Measurements from ENCODE around the gene MRTO4. TPM values are rescaled to one million over a fixed set of nuclear protein-coding genes. Genes with fewer than 3 reads are reported as not detected.
"Not testable (repeated sequence)": the region's sequence is repeated elsewhere in the genome, so short reads cannot be mapped to it uniquely, and the experiment has no call there.

Gene MRTO4
- polyA plus RNA-seq, 10 donors, result 20.8 to 31.3 (median 26.3) TPM

DNA sequence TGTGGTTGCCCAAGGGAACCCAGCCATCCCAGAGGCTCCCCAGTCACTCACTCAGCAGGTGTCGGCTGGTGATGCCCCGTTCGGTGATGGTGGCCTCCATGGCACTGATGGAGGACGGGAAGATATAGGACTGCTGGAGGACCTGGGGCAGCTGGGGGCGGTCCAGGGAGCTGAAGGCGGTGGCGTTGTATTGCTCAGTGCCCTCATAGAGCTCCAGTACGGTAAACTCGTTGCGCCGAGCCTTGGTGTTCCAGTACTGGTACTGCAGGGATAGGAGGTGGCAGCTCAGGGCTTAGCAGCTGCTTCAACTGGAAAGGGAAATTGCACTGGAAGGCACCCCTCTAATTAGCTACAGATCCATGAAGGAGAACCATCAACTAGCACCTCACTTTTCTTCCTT, 29.0 kb upstream of the MRTO4 start:
- DNase-seq, result no peak

DNA sequence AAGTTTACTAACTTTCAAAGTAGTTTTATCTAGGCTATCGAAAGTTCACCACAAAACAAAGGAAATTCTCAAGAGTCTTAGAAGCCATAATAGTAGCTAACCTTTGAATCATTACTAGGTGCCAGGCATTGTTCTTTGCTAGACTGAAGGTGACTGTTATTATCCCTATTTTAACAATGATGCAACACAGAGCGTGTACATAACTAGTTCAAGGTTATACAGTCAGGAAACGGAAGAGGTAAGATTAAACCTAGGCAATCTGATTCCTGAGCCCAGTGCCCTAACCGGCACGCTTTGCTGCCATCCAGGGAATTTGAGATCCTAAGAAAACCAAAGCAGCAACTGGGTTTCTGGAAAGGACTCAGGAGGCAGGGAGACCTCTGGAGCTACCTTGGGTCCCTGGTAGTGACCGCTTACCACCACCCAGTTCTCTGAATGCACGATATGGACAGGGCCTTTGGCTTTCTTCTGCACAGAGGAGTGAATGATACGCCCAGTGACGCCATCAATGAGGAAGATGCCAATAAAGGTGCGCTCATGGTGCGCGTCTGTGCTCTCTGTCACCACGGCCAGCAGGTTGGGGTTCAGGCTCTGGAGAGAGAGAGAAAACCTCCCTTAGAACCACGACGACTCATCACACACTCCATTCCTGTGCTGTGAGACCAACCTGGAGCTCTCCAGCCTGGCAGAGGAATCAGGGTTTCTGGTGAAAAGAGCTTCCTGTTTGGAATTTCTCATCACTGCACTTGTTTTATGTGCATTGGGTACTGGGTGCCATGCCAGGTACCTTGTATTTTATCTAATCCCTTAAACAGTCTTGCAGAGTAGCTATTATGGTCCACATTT, 28.4 kb upstream of the MRTO4 start:
- no peak for DNase-seq

DNA sequence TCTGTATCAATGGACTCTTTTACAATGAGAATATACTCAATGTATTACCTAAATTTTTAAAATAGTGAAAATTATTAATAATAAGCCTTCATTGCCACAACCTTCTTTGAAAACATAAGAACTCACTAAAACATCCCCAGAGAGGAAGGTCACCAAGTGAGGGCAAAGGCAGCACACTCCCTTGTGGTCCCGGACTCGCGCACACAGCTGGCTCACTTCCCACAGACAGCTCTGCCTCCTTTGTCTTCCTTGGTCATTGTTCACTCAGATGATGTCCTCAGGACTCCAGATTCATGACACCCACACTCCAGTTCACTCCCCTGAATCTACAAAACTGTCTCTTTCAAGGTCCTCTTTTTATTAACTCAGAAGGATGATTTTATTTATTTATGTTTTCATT, 22.4 kb upstream of the MRTO4 start:
- no peak for DNase-seq

DNA sequence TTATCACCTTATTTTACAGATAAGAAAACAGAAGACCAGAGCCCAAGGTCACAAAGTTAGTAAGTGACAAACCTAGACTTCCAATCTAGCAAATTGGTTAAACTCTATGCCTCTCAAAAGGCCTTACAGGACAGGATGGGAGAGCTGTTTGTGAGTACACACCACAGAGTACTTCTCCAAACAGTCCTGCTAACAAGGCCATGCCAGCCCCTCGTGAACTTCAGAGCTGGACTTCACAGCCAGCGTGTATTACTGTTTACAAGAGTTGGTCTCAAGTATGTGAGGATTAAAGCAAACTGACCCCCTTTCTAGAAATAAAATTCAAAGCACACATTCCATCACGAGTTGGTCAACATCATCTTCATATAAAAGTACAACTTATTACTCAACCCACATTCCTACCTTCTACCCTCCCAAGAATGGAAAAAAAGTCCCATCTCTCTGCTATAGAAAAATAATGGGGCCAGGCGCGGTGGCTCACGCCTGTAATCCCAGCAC, 21.7 kb upstream of the MRTO4 start:
- DNase-seq, result no peak

DNA sequence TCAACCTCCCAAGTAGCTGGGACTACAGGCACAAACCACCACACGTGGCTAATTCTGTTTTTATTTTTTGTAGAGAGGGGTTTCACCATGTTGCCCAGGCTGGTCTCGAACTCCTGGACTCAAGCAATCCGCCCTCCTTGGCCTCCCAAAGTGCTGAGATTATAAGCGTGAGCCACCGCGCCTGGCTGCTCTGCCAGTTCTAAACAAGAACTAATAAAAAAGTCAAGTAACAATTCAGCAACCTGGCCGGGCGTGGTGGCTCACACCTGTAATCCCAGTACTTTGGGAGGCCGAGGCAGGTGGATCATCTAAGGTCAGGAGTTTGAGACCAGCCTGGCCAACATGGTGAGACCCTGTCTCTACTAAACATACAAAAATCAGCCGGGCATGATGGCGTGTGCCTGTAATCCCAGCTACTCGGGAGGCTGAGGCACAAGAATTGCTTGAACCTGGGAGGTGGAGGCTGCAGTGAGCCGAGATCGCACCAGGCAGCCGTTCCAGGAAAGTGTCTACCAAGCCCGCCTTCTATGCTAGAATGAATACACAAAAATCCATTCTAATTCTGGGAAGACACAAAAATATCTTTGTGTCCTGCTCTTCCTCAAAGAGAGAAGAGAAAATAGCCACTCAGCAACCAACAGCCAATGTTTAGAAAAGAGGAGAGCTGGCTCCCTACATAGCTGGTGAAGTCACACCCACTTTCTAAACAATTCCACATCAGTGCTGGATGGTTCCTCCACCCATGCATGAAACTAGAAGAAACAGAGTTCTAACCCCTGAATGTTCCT, 19.7 kb upstream of the MRTO4 start:
- DNase-seq, result not testable (repeated sequence)

DNA sequence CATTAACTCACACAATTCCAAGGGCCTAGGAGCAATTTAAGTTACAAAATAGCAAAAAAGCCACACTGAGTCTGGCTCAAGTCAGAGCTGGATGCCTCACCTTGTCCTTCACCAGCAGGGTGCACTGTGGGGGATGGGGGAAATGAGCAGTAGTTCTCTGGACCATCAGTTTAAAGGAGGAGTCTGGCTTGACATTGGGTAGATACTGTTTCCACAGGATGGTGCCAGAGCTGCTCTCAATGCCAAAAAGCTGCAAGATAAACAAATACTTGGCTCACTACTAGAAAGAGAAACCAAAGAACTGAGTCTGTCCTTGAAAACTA, 19.1 kb upstream of the MRTO4 start:
- no peak for DNase-seq

DNA sequence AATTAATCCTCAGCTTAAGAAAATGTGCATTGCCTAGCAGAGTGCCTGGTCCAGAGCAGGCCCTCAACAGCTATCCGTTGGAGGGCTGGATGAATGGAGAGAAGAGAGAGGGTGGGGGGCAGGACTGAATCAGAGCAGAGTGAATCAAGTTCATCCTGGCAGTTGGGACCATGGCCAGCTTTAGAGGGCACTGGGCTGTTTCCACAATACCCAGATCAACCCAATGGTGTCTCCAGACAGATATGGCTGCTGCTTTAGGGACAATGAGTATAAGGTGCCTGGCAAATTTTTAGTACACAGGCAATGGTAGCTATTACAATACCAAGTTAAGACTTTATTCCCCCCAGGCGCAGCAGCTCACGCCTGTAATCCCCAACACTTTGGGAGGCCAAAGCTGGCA, 17.4 kb upstream of the MRTO4 start:
- no peak for DNase-seq

DNA sequence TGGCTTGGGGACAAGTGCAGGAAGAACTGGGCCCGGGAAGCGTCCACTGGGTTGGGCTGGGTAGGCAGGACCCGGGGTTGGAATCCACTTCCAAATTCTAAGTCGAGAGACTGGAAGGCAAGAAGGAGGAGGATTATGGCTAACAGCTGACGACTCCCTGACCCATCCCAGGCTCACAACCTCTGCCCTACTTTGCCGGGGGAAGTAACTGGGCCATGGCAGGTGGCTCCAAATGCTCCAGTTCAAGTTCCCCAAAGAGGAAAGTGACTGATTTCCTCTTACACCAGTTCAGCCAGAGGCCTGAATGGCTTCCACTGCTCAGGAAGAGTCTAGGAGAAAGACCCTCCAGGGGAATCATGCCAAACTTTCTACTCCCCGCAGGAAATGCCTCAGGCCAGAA, 11.7 kb upstream of the MRTO4 start:
- DNase-seq, result no peak

DNA sequence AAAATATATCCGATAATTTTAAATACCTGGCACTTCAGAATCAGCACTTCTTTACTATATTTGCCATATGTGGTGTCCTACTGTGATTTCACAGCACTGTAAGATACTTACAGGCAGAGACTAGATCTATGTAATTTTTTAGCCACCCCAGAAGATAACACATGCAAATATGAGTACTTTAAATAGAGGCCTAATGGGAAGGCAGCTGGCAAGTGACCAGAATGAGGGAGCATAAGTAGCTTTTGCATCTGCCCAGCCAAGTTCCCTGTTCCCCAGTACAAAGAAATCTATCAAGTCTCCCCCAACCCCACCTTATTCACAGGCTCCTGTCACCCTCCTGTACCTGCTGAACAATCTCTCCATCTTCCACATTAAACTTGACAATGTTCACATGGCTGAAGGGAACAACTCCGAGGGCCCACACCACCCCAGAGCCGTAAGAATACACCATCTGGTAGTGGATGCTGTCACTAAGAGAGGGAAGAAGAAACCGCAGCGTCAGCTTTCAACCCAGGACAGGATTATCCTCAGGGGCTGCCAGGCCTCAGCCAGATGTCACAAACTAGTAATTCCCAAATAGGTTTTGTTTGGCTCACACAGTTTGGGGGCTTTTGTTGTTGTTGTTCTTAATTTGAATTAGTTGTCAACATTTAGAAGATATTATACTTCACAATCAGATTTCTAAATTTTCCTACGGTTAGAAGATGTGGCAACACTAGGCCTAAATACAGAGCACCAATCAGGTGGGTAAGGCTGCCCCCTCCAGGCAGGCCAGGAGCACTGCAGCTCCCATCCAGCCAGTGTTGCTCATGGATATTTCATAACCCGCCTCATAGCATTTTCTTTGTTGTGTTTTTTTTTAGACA, 10.7 kb upstream of the MRTO4 start:
- DNase-seq, result peak; percentile 17 to 61 (median 37)

DNA sequence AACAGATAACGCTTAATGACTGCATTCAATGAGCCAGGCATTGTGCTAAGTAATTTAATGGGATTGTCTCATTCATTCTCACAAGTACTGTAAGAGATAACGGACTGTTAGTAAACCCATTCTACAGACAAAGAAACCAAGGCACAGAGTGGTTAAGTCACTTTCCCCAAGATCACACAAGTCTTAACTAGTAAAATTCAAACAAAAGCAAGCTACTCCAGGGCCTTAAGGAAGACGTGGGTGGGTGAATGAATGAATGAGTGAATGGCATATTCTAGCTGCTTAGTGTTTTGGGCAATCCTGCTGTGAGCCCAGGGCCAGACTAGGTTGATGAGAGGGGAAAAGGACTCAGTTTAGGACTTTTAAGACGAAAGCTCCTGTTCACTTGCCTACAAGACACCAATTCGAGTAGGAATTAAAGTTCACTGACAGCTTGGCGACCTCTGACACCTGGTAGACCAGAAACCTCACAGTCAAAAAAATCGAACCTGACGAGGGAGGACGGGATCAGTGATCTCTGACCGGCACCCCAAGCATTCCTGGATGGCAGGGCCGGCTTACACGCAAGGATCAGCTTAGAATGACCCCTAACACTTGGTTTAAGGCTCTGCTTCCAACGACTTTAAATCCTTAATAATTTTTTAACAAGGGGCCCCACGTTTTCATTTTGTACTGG, 838 bp upstream of the MRTO4 start:
- DNase-seq, result no peak

DNA sequence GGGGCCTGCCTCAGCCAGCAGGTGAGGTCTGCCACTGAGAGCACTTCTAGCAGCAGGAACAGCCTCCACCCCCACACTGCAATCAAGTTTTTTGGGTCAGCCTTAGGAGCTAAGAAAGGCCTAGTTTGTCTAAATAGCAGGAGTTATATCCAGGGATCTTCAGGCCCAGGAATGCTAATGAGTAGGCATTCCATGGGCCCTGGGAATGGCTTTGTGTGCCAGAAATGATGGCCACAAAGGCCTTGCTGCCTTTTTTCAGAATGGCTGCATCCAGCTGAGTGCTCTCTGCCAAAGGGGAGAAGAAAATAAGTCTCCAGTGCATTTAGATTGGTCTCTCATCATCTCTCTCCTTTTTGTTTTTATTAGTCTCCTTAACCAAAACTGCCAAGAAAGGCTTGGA, 2.8 kb downstream of the MRTO4 start:
- no peak for DNase-seq

DNA sequence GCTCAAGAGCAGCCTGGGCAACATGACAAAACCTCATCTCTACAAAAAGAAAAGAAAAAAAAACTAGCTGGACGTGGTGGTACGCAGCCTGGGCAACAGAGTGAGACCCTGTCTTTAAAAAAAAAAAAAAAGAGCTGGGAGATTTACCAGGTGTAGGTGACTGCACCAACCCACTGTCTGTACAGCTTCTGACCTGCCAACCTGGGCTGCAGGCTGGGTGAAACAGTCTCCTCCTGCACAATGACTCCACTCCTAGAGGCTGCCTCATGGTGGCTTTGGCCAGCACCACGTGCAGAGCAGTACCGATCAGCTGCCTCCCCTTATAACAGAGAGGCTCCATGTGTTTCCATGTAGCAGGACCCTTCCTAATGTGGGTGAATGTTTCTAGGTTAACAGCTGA, 3.7 kb downstream of the MRTO4 start:
- DNase-seq, result no peak

DNA sequence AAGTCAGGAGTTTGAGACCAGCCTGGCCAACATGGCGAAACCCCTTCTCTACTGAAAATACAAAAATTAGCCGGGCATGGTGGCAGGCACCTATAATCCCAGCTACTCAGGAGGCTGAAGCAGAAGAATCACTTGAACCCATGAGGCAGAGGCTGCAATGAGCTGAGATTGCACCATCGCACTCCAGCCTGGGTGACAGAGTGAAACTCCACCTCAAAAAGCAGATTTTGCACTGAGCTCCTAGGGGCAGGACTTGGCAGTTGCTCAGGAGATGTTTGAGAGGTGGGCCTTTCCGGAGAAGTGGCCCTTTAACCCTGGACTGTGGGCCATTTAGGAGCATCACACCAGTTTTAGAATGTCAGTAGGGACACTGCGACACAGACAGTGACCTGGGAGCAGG, 4.7 kb downstream of the MRTO4 start:
- not testable (repeated sequence) for DNase-seq

DNA sequence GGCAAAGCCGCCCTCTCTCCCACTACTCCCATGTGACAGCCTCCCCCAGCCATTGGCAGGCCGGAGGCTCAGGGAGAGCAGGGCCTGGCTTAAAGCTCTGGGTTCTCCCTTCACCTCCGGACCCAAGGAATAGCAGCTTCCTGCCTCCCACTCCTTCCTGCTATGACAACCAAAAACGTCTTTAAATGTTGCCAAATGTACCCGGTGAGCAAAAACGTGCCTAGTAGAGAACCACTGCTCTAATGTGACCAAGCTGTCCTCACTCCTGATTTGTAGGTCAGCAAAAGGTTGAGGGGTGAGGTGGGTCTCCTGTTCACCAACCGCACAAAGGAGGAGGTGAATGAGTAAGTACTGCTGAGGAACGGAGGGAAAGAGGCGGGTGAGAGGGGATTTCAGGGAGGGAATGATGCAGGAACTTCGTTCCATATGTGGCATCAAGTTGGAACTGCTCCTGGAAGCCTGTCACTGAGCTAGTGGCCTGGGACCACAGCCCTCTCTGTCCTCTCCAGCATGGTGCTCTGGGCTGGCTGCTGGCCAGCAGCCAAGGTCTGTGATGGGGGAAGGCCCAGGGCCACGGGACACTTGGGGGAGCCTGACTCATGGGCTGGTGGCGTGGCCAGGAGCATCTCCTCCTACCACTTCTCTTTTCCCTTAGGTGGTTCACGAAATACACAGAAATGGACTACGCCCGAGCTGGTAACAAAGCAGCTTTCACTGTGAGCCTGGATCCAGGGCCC, 5.7 kb downstream of the MRTO4 start:
- no peak for DNase-seq

DNA sequence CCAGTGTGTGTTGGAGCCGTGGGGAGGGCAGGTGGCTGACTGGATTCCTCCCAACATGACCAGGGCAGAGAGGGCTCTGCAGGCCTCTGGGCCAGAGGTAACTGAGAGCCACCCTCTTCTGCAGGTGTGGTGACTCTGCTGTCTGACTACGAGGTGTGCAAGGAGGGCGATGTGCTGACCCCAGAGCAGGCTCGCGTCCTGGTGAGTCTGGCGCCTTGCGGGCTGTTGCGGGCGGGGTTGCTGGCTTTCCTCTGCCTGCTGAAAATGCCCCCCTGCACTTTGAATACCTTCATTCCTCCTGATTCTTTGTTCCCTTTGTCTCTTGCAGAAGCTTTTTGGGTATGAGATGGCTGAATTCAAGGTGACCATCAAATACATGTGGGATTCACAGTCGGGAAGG, 6.7 kb downstream of the MRTO4 start:
- no peak for DNase-seq

DNA sequence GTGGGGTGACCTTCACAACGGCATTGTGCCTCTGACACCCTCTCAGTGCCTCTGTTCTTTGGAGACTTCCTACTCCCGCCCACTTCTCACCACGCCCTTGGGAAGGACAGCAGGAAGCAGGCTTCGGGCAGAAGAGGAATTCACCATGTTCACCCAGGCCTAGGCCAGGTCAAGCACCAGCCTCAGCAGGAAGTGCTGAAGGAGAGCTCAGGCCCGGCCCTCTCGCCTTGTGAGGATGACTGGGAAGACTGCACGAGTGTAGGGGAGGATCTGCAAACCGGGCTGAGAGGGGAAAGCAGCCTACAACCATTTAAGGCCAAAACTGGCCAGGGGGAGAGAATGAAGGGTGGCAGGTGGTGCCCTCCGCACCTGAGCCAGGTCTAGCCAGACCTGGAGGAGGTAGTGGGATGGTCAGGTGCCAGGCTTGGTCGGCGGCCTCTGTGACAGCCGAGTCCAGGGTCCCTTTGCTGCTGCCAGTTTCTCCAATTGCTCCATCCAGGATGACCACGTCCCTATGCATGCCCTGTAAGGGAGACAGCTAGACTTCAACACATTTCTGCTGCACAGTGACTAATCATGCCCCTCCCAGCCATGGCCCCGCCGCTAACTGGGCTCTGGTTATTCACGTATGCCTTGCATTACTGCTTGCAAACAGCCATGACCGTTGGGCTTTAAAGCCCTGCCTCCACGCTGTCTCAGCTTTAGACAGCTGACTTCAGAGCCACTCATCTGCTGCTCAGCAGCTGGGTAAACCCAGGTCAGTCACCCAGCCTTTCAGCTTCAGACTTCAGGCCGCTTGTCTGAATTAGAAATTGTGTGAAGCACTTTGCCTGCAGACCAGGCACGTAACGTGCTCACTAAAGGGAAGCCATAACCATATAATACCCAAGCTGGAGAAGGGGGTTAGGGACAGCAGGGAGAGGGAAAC, 8.9 kb downstream of the MRTO4 start:
- peak; percentile 23 to 73 (median 49) for DNase-seq

DNA sequence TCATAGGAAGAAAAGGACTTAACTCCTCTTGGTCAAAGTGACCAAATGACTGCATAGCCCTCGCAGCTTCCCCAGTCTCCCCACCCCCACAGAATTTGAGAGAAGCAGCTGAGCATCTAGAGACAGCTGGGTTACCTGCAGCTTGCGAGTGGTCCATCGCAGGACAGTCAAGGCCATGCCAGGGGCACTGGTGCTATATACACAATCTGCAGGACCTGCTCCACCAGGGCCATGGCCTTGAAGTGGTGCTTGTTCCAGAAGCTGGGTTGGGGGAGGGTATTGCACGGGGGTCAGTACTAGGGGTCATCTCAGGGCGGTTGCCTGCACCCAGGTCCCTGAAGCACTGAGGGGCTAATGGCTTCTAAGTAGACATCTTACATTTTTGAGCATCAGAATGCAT, 10.4 kb downstream of the MRTO4 start:
- no peak for DNase-seq

DNA sequence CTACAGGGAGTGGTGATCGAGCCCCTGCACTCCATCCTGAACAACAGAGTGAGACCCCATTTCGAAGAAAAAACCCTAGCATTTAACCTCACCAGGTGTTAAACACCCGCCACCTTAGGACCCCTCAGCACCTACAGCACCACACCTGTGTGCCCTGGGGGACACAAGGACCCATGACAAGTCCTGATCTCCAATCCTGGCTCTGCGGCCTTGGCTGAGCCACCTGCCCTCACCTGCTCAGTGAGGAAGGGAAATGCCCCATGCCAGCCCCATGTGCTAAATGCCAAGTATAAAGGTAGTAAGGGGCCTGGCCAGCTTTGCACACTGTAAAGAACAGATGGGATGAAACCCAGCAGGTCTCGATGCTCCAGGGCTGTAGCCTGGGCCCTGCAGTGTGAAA, 11.1 kb downstream of the MRTO4 start:
- DNase-seq, result no peak

DNA sequence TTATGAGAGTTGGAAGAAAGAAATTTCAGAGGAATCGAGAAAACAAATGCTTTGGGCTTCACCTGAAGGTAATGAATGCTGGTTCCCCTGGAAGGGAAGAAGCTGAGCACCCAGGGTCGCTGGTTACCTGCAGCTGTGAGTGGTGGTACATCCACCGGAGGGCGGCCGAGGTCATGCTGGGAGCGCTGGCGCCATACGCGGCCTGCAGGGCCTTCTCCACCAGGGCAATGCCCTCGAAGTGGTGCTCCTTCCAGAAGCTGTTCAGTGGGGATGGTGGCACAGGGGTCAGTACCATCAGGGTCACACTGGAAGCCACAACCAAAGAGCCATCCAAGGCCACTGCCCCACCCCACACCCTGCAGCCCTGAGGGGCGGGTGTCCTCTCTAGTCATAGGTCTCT, 16.8 kb downstream of the MRTO4 start:
- DNase-seq, result no peak

Data from muscle of back (tissue), 11 donors.